SU-DHL-6 (cell line): ENCODE data around the gene NPSR1.

Experiments
- H2AFZ ChIP-seq: fragments of 200-600 bp; sonication (generic); 2 replicates; pipeline ENCODE4 v1.6.1; 2014; ENCODE audit warnings: low read depth, mild to moderate bottlenecking, moderate library complexity, mixed read lengths, antibody characterized with exemption, low read length; ENCODE audit not compliant: severe bottlenecking
- H3F3A ChIP-seq: fragments of 200-600 bp; shearing (Covaris generic); 2 replicates; pipeline ENCODE4 v1.6.0; 2016; ENCODE audit warnings: antibody characterized with exemption, mild to moderate bottlenecking; ENCODE audit not compliant: insufficient read depth
- H3K27ac ChIP-seq: fragments of 200-600 bp; sonication (generic); 2 replicates; pipeline ENCODE4 v1.5.1; 2016; ENCODE audit warnings: low read depth, mild to moderate bottlenecking, low read length, moderate library complexity, mixed read lengths
- H3K27me3 ChIP-seq: fragments of 200-600 bp; sonication (generic), shearing (Covaris generic); 2 replicates; pipeline ENCODE4 v1.6.0; 2014; ENCODE audit warnings: mild to moderate bottlenecking, low read length
- H3K36me3 ChIP-seq: fragments of 200-600 bp; sonication (generic); 2 replicates; pipeline ENCODE4 v1.6.1; 2014; ENCODE audit warnings: mild to moderate bottlenecking, low read length, mixed read lengths
- H3K4me2 ChIP-seq: fragments of 300-600, 200-600 bp; shearing (Covaris generic), sonication (generic); 2 replicates; pipeline ENCODE4 v1.6.0; 2014; ENCODE audit warnings: low read length, low read depth, mild to moderate bottlenecking; ENCODE audit not compliant: poor library complexity, severe bottlenecking
- H3K4me3 ChIP-seq: fragments of 200-600 bp; sonication (generic); 2 replicates; pipeline ENCODE4 v1.5.1; 2014; ENCODE audit warnings: antibody characterized with exemption, low read length, mild to moderate bottlenecking, mixed read lengths; ENCODE audit not compliant: insufficient read depth, poor library complexity, severe bottlenecking
- H3K79me2 ChIP-seq: fragments of 200-600 bp; sonication (generic); 2 replicates; pipeline ENCODE4 v1.6.1; 2014; ENCODE audit warnings: mild to moderate bottlenecking, low read length, moderate library complexity; ENCODE audit not compliant: insufficient read depth
- H3K9ac ChIP-seq: fragments of 200-600 bp; sonication (generic); 2 replicates; pipeline ENCODE4 v1.7.0; 2014; ENCODE audit warnings: mild to moderate bottlenecking, low read length
- H3K9me2 ChIP-seq: fragments of 200-600 bp; sonication (generic); replicated peaks from 2 replicates; pipeline ENCODE4 v1.6.1; 2014; ENCODE audit warnings: low read length; ENCODE audit not compliant: insufficient read depth
- H3K9me3 ChIP-seq: fragments of 200-600 bp; sonication (generic); 2 replicates; pipeline ENCODE4 v1.6.1; 2014; ENCODE audit warnings: low read length, mixed read lengths; ENCODE audit not compliant: insufficient read depth
- H4K20me1 ChIP-seq: fragments of 200-600 bp; sonication (generic); 2 replicates; pipeline ENCODE4 v1.6.1; 2014; ENCODE audit warnings: low read depth, mild to moderate bottlenecking, antibody characterized with exemption, low read length, moderate library complexity, mixed read lengths
- EZH2phosphoT487 ChIP-seq: fragments of 200-600 bp; sonication (generic), shearing (Covaris generic); conservative IDR thresholded peaks from 2 replicates; pipeline ENCODE4 v1.6.1; 2018; ENCODE audit warnings: mild to moderate bottlenecking, antibody characterized with exemption, low read length, moderate library complexity, mixed read lengths
- TF ChIP-seq, protein P1 (sequence below): fragments of 200-600 bp; sonication (generic); IDR thresholded peaks from one replicate; pipeline ENCODE4 v1.5.1; 2017; ENCODE audit warnings: antibody characterized with exemption, mild to moderate bottlenecking, low read length, moderate library complexity; ENCODE audit not compliant: insufficient read depth, poor library complexity, severe bottlenecking

Gene NPSR1

GRCh38 chr7:34739651-34740300, 81.8 kb downstream of the NPSR1 start:
- H3K27me3 ChIP-seq = no peaks in the 10 kb centered on the region
- H3K9ac ChIP-seq = no peak overlapping the region
- TF ChIP-seq, protein P1, sequence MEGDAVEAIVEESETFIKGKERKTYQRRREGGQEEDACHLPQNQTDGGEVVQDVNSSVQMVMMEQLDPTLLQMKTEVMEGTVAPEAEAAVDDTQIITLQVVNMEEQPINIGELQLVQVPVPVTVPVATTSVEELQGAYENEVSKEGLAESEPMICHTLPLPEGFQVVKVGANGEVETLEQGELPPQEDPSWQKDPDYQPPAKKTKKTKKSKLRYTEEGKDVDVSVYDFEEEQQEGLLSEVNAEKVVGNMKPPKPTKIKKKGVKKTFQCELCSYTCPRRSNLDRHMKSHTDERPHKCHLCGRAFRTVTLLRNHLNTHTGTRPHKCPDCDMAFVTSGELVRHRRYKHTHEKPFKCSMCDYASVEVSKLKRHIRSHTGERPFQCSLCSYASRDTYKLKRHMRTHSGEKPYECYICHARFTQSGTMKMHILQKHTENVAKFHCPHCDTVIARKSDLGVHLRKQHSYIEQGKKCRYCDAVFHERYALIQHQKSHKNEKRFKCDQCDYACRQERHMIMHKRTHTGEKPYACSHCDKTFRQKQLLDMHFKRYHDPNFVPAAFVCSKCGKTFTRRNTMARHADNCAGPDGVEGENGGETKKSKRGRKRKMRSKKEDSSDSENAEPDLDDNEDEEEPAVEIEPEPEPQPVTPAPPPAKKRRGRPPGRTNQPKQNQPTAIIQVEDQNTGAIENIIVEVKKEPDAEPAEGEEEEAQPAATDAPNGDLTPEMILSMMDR = no peak
- no peak for TF ChIP-seq EZH2phosphoT487

GRCh38 chr7:34740840-34741239, 82.8 kb downstream of the NPSR1 start:
- Histone ChIP-seq H3K9me2 (no peaks in the 10 kb centered on the region), H3K27ac (no peak overlapping the region), H4K20me1 (no peaks in the 10 kb centered on the region), H3F3A (no peaks in the 10 kb centered on the region), H3K79me2 (no peaks in the 10 kb centered on the region), H3K4me3 (no peak overlapping the region), H3K9me3 (no peaks in the 10 kb centered on the region), H2AFZ (no peak overlapping the region), H3K36me3 (no peaks in the 10 kb centered on the region), H3K4me2 (no peak overlapping the region), H3K27me3 (no peaks in the 10 kb centered on the region), H3K9ac (no peak overlapping the region)
- TF ChIP-seq EZH2phosphoT487 = no peak
- TF ChIP-seq, protein P1 = no peak

More at GRCh38 chr7:34739651-34740300, 81.8 kb downstream of the NPSR1 start:
- H4K20me1 ChIP-seq = no peaks in the 10 kb centered on the region
- H3K36me3 ChIP-seq = no peaks in the 10 kb centered on the region
- no peaks in the 10 kb centered on the region for H3K9me3 ChIP-seq
- no peak overlapping the region for H3K4me2 ChIP-seq
- H3K9me2 ChIP-seq = no peaks in the 10 kb centered on the region
- no peaks in the 10 kb centered on the region for H3F3A ChIP-seq
- no peak overlapping the region for H3K27ac ChIP-seq
- no peak overlapping the region for H2AFZ ChIP-seq
- no peak overlapping the region for H3K4me3 ChIP-seq
- no peaks in the 10 kb centered on the region for H3K79me2 ChIP-seq

DNA sequence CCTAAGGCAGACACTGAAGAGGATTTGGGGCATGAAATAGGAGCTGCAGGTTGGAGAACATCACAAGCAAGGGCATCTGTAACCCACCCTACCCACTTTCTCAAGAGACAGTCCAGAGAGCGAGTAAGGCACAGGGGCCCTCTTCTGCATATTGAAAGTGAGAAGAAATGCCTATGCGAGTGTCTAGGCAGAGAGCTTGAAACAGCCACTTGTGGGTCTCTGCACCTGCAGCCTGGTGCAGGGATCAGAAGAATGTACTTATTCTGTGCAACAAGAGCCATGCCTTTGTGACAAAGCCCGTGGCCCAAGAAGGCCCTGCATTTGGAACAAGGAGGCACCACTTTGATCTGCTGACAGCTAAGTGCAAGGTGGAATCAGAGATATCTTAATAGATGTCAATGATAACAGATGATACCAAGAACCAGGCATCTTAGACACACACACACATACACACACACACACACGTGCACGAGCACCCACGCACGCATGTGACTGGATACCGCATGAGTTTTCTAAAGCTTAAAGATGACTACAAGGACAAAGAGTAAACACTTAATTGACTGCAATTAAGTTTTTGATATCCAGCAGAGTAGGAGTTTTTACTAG, 89.3 kb downstream of the NPSR1 start:
- Histone ChIP-seq H3K27me3 (no peaks in the 10 kb centered on the region), H3K9ac (no peak overlapping the region), H3K9me2 (no peaks in the 10 kb centered on the region), H3K27ac (no peak overlapping the region), H3K79me2 (no peaks in the 10 kb centered on the region), H2AFZ (no peak overlapping the region), H3K36me3 (no peaks in the 10 kb centered on the region), H4K20me1 (no peaks in the 10 kb centered on the region), H3F3A (no peaks in the 10 kb centered on the region), H3K4me2 (no peak overlapping the region), H3K9me3 (no peaks in the 10 kb centered on the region), H3K4me3 (no peak overlapping the region)
- TF ChIP-seq, protein P1 = no peak
- no peak for TF ChIP-seq EZH2phosphoT487
